ENCODE data around the gene LRRFIP1. TPM values are rescaled to one million over a fixed set of nuclear protein-coding genes. Genes with fewer than 3 reads are reported as not detected.
A peak's percentile ranks its signal among the peaks of the same experiment; 100 is the strongest.

Gene LRRFIP1
- total RNA-seq, 6 experiments from 2014 or later: 90.6 to 107 (median 102) TPM

DNA sequence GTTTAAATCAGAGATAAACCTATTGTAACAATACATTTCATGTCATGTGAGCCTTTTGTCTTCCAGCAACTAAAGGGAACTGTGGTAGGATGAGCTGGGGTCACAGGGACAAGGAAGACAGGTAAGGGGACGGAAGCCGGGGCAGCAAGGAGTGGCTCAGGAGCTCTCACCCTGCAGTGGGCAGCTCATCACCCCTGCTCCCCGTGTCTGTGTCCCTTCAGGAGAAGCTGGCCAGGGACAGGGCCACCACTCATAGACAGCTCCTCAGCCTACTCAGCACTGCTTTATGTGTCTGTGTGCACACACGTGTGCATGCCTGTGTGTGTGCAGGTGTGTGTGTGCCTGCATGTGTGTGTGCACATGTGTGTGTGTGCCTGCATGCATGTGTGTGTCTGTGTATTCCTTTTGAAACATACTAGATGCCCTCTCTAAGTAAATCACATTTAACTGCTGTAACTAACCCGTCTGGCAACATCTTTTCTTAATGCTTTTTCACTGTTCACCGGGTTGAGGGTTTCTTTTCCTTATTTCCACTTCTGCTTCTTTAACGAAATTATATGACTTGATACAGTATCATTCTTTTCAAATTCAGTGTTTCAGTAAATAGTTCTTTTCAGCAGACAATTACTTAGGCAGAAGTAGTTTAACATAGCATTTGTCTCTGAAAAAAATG lies 44.2 kb downstream of the LRRFIP1 start:
- TF ChIP-seq, protein P1, sequence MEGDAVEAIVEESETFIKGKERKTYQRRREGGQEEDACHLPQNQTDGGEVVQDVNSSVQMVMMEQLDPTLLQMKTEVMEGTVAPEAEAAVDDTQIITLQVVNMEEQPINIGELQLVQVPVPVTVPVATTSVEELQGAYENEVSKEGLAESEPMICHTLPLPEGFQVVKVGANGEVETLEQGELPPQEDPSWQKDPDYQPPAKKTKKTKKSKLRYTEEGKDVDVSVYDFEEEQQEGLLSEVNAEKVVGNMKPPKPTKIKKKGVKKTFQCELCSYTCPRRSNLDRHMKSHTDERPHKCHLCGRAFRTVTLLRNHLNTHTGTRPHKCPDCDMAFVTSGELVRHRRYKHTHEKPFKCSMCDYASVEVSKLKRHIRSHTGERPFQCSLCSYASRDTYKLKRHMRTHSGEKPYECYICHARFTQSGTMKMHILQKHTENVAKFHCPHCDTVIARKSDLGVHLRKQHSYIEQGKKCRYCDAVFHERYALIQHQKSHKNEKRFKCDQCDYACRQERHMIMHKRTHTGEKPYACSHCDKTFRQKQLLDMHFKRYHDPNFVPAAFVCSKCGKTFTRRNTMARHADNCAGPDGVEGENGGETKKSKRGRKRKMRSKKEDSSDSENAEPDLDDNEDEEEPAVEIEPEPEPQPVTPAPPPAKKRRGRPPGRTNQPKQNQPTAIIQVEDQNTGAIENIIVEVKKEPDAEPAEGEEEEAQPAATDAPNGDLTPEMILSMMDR (IDR thresholded peaks at IDR 0.05): no peak
- H3K4me1 Mint-ChIP-seq (ENCODE audit: low read depth): peaks cover 55% of the 10 kb centered on the region

DNA sequence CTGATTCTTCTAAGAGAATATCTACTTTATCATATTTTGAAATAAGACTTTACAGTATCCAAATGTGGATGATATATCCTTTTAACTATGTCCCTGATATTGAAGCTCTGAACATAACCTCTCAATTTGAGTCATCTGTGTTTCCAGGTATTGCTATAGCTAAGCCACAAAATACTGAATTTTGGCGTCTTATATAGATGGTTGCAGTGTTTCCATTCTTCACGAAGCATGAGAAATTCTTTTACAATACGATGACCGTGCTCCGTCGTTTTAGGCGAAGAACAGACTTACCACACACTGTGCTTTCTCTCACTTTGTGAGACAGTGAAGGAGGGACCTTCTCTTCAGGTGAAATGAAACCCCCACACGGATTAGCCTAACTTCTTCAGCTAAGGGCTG lies 45.3 kb downstream of the LRRFIP1 start:
- Mint-ChIP-seq H3K4me1 (ENCODE audit: low read depth) (peaks cover 66% of the 10 kb centered on the region), H3K27ac (no peak overlapping the region)
- TF ChIP-seq, protein P1 (IDR thresholded peaks at IDR 0.05): no peak

More for the DNA sequence above, 44.2 kb downstream of the LRRFIP1 start:
- H3K36me3 Mint-ChIP-seq (ENCODE audit: low read depth): peaks cover 11% of the 10 kb centered on the region
- no peaks in the 10 kb centered on the region for H3K9me3 Mint-ChIP-seq
- no peak overlapping the region for H3K4me3 Mint-ChIP-seq
- H3K27ac Mint-ChIP-seq: peak overlapping the region; percentile 24; the same call in 1 of the 2 replicates
- no peak for DNase-seq
- H3K27me3 Mint-ChIP-seq (ENCODE audit: insufficient read depth): peaks cover 7% of the 10 kb centered on the region

DNA sequence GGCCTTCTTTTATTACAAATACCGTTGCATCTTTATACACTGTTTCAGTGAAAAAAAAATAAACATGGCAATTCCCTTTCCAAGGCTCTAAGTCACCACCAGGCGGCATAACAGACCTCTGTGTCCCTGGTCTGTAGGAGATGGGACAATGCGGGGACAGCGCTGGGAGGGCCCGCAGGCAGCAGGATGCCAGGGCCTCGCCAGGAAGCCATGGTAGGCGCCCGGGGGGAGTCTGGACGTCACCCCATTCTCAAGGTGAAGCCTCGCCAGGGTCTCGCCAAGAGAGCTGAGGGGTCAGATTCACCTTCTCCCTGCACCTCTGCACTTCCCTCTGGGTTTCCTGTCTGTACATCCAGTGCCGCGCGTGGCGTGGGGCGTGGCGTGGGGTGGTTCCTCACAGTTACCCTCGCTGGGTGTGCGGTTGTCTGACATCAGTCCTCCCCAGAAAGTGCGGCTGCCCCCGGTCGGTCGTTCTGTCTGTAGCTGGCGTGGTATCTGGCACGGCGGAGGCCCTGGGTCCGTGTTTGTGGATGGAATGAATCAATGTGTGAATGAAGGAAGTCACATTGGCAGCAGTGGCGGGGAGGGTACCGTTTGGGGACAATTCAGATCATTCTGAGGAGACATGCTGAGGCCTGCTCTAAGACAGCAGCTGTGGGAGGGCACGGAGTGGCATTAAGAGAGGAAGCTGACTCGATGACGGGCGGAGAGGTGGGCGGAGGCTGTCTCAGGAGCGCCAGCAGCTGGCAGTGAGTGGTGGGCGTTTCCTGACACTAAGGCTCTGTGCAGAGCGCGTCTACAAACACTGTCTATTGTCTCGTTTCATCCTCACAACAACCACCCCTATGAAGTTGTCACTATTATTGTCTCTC lies 46.0 kb downstream of the LRRFIP1 start:
- no peak for DNase-seq
- peaks cover 72% of the 10 kb centered on the region for H3K4me1 Mint-ChIP-seq (ENCODE audit: low read depth)
- no peak overlapping the region for H3K4me3 Mint-ChIP-seq
- TF ChIP-seq, protein P1 (IDR thresholded peaks at IDR 0.05): peak; percentile 66
- peak overlapping the region; percentile 96 for H3K27ac Mint-ChIP-seq
- peaks cover 4% of the 10 kb centered on the region; the same call in 1 of the 2 replicates for H3K36me3 Mint-ChIP-seq (ENCODE audit: low read depth)
- no peaks in the 10 kb centered on the region for H3K9me3 Mint-ChIP-seq
- peaks cover 7% of the 10 kb centered on the region; the same call in 1 of the 2 replicates for H3K27me3 Mint-ChIP-seq (ENCODE audit: insufficient read depth)

More for the DNA sequence above, 45.3 kb downstream of the LRRFIP1 start:
- Mint-ChIP-seq H3K36me3 (ENCODE audit: low read depth) (peaks cover 4% of the 10 kb centered on the region; the same call in 1 of the 2 replicates), H3K9me3 (no peaks in the 10 kb centered on the region), H3K27me3 (ENCODE audit: insufficient read depth) (peaks cover 7% of the 10 kb centered on the region; the same call in 1 of the 2 replicates), H3K4me3 (no peak overlapping the region)
- DNase-seq: no peak

DNA sequence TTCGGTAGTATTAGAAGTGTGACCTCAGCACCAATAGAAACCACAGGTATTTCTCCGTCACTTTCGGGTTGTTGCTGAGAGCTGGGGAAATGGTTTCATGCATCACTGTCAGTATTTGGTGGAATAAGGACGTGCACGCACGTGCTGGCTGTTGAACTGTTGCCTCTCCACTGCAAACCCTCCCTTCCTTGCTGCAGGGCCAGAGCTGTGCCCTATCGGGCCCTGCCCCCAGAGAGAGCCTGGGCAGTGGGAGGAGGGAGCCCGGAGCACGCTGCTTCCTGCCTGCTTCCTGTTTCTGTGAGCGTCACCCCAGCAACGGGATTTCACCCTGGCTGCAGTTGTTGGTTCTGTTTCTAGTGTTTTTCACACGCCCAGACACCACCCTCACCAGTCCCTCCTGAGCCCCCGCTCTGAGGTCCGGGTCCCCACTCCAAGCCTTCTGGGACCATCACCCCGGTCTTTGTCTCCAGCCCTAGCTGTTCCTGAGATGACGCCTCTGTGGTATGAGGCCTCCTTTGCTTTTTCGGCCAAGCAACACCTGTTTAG lies 47.4 kb downstream of the LRRFIP1 start:
- Mint-ChIP-seq H3K27ac (peak overlapping the region; percentile 96), H3K9me3 (no peaks in the 10 kb centered on the region), H3K4me3 (peak overlapping the region; percentile 58), H3K36me3 (ENCODE audit: low read depth) (peaks cover 4% of the 10 kb centered on the region; the same call in 1 of the 2 replicates), H3K27me3 (ENCODE audit: insufficient read depth) (peaks cover 3% of the 10 kb centered on the region; the same call in 1 of the 2 replicates), H3K4me1 (ENCODE audit: low read depth) (peaks cover 71% of the 10 kb centered on the region)
- TF ChIP-seq, protein P1 (IDR thresholded peaks at IDR 0.05): no peak; the same call in 1 of the 2 replicates
- DNase-seq: peak; percentile 72

DNA sequence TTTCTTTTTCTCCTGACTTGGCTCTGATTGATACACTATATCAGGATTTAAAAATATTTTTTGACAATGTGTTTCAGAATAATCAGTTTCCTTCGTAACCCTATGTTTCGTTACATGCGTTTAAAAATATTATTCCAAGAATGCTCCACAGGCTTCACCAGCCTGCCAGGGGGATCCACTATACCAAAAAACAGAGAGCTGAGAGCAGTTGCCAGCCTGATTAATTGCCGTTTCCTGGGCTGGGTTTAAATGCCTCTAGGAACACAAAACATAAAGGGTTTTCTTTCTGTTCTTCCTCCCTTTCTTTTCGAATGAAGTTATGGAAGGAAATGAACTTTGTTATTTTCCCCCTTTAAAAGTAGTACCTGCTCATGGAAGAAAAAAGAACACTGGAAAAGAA lies 47.9 kb downstream of the LRRFIP1 start:
- peak overlapping the region; percentile 58 for H3K4me3 Mint-ChIP-seq
- H3K9me3 Mint-ChIP-seq: no peaks in the 10 kb centered on the region
- TF ChIP-seq, protein P1 (IDR thresholded peaks at IDR 0.05): no peak
- peak overlapping the region; percentile 96 for H3K27ac Mint-ChIP-seq
- no peaks in the 10 kb centered on the region; the same call in 1 of the 2 replicates for H3K36me3 Mint-ChIP-seq (ENCODE audit: low read depth)
- H3K4me1 Mint-ChIP-seq (ENCODE audit: low read depth): peaks cover 66% of the 10 kb centered on the region
- no peak for DNase-seq
- H3K27me3 Mint-ChIP-seq (ENCODE audit: insufficient read depth): no peaks in the 10 kb centered on the region; the same call in 1 of the 2 replicates

All from HFFc6 (cell line).